Measurements from ENCODE around the gene DDX39B.

The DDX39B gene

DNA sequence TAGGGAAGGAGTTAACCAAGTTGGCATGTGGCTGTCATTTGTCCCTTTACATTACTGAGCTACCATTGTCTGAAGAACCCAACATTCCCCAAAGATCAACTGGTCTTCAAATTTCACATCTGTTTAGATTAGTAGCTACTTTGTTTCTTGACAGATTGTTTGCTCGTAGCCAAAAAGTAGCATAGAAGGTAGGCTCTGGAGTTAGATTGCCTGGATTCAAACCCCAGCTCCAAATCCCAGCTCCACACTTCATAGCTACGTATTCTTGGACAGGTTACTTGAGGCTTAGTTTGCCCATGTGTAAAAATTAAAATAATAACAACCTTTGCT lies 6.7 kb upstream of the DDX39B start:
- no peak for DNase-seq (ENCODE audit: low read depth in 2 of 2)

DNA sequence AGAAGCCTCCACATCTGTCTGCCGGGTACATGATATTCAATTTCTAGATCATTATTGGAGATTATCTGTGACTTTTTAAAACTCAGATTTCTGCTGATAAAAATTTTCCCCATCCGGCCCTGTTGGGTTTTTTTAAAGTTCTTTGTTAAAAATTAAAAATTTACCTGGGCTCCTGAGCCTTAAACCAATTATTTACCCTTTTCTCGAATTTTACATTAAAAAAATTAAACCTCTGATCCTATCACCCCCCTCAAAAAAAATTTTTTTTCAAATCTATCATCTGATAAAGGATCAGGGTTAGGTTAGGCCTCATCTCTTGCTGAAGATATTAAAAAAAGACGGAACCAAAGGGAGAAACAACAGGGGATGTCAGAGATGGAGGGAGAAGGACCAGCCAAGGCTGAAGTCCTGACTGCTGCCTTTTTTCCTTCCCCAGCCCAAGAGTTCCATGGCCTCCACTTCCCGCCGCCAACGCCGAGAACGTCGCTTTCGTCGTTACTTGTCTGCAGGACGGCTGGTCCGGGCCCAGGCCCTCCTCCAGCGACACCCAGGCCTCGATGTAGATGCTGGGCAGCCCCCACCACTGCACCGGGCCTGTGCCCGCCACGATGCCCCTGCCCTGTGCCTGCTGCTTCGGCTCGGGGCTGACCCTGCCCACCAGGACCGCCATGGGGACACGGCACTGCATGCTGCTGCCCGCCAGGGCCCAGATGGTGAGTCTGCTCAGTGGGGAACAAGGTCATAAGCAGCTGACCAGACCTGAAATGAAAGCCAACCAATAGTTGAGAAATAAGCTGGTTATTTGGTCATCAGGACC lies 6.1 kb upstream of the DDX39B start:
- DNase-seq (ENCODE audit: low read depth in 2 of 2): no peak

DNA sequence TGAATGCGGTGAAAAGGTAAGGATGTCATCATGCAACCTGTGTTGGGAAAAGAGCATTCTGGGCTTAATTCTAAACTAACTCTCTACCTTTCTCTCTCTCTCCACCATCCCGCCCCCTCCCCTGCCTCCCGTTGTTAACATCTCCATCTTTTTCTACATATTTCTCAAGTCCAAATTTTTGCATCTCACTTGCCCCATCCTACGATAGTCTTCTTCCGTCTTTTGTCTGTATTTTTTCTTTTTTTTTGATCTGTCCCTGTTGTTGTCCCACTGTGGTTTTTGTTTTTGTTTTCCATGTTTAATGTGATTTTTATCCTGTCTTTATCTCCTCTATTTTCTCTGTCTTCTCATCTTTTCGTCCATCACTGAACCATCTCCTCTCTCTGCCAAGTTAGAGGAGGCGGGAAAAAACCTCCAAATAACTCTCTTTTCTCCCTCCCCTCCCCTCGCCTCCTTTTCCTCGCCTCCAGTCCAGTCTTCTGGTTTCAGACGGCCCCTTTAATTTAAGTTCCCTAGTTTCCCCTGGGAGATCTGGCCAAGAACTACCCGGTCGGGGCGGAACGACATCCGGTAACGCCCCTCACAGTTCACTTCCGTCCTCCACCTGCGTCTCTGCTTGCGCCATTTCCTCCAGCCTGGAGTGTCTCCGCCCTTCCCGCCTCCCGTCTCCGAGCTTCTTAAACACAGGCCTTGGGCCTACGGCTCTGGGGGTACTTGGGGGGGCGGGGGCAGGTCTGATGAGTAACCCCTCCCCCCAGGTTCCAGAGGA lies 5.3 kb upstream of the DDX39B start, which contains the start of gene NFKBIL1:
NFKBIL1 (plus strand) TSS at position 651 of the 769 bp plus-strand sequence; CDS start at position 738, 87 bp downstream.
- peak; percentile 89 to 90 for DNase-seq (ENCODE audit: low read depth in 2 of 2)

DNA sequence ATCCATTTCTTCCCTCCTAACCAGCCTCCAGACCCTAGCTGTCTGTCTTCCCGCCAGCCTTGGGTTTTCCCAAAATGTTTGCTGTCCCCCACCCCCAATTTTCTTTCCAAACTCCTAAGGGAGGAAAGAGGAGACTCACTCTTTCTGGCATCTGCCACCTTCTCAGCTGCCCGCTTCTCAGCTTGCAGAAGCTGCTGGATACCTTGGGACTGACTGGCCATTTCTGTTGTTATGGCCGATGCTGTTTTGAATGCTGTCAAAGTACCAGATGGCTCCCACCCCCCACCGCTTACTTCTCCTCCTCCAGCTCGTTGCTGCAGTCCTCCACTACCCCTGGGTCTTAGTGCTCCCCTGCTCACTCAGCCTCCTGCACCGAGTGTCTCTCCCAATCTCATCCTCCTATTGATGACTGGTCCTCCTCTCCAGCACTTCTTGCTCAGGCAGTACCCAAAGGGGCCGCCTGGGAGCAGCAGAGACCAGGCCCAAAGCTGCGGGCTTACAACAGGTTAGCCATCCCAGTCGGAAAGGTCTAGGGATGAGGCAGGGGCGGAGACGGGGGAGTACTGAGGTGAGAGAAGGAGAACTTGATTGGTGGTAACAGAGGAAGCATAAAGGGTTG lies 4.6 kb upstream of the DDX39B start, which contains the start of gene ATP6V1G2:
ATP6V1G2 (minus strand) TSS at position 270 of the 619 bp plus-strand sequence; CDS start at position 221, 49 bp downstream.
- peak; percentile 83 to 88 for DNase-seq (ENCODE audit: low read depth in 2 of 2)

DNA sequence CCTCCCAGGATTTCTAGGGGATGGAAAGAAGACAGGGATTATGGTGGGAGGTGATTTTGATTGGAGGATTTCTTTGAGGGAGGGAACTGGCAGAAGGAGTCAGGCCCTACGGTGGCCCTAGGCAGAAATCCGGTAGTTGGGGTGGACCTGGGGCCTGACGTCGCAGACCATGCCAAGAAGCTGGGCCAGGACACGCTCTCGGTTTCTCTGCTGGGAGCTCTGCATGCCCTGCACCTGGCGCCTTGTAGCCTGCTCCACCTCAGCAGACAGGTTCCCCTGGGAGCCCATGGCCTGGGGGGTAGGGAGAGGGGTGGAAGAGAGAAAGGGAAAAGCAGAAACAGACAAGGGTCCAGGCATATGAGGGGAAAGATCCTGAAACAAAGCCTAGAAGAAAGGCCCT lies 3.5 kb upstream of the DDX39B start:
- no peak for DNase-seq (ENCODE audit: low read depth in 2 of 2)

DNA sequence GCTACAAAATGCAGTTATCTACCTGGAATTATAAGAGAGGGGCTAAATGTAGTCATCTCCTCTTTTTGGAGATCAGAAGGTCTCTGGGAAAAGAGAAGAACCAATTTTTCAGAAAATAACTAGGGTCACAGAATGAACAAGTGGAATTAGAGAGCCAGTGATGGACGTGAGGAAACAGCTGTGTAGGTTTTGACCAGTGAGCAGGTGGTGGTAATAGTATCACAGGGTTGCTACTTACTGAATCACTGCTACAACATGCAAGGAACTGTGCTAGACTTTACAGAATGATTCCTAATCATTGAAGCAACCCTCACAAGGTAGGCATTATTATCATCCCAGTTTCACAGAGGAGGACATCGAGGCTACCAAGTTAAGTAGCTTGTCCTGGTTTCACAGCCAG lies 2.9 kb upstream of the DDX39B start:
- DNase-seq (ENCODE audit: low read depth in 2 of 2): no peak

DNA sequence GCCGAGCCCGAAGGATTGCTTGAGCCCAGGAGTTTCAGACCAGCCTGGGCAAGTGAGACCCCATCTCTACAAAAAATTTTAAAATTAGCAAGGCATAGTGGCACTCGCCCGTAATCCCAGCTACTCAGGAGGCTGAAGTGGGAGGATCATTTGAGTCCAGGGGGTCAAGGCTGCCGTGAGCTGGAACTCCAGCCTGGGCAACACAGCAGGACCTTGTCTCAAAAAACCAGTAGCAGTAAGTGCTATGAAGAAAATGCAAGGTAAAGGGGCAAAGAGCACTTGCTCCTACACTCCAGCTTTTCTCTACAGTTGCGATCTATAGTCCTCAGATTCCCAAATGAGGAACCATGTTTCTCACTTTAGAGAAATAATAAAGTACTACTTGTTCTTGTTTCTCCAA lies 1.8 kb upstream of the DDX39B start:
- DNase-seq (ENCODE audit: low read depth in 2 of 2): no peak

DNA sequence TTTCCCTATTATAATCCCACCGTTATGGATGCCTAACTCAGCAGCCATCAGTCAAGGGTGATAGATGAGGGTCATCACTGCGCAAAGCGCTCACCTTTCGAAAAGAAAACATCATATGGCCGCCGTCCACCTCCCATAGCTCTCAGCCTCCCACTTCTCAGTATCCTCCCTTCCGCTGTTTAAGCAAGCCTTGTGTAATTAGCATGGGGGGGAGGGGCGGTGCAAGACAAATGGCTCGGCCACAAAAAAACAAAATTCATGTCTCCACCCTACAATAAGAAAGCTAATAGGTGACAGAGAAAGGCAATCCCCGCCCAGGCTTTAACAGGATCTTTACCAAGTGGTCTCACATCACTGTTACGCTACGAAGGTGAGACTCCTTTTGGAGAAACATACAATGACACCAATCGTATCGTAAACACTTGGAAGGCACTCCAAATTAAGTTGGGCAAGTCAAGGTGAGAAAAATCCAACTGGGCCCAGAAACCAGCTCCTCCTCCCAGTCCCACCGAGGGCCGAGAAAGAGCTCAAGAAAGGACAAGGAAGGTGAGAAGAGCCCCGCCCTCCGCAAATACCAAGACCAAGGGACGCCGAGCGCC lies 645 bp downstream of the DDX39B start:
- peak in 1 of 2 donors; percentile 37 for DNase-seq (ENCODE audit: low read depth in 2 of 2)

DNA sequence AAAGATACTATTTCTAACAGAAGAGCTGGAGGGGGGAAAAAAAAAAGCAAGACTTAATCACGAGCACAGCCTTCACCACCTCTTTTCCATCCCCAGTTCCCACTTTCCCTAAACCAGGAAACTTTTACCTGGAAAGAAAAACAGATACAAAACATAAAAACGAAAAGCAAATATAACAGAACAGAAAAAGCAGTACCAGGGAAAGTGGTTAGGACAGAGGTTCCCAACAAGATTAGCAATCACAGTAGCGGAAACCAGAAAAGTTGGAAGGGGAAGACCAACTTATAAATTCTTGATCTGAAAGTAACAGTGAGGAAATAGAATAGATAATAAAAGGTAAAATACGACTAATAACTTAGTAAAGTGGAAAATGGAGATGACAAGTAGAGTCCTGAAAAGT lies 1.2 kb downstream of the DDX39B start:
- no peak for DNase-seq (ENCODE audit: low read depth in 2 of 2)

DNA sequence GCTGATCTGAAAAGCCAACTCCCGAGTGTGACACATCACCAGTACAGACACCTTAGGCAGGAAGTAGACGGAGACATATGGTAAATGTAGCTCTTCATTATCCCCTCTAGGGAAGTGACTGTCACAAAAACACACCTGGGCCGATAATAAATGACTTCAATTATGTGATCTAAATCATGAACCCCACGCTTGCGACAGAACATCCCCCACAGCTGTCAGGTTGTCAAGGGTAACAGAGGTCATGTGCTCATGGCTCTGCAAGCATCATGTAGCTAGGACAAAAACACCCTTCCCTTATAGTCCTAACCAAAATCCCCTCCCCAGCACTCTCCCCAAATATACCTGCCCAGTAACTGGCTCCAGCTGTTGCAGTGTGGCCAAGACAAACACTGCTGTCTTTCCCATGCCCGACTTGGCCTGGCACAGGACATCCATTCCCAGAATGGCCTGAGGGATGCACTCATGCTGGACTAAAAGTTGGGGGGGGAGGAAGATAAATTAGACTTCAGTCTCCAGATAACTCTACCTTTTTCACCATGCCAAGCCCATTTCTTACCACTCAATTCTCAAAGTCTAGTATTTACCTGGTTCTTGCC lies 2.9 kb downstream of the DDX39B start:
- DNase-seq (ENCODE audit: low read depth in 2 of 2): no peak

DNA sequence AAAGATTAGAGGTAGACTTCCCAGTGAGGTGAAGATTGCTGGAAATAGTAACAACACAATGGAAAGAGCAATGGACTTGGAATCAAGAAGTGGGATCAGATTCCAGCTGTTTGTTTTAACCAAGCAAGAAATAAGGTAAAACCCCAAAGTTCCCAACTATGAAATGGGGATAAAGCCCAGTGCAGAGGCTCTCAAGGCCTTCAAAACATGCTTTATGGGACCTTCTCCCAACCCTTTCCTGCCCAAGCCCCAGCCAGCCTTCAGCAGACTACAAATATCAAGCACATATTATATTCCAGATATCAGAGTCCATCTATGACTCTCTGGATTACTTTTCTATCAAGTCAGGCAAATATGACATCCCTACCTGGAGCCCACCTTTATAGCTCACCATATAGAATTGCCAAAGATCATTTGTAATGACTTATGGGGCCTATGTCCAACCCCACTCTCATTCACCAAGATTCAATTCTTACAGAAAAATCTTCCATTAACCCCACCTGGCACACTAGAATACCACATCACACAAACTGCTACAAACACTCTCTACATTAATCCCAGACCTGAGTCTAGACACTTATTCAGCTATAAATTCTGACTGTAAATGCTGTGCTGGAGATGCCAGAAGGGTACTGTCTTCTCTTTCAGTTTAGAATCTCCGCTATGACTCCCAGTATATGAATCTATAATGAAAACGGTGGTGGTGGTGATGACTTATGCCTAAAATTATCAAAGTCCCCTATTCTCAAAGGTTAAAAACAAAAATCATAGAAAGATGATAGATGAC lies 6.1 kb downstream of the DDX39B start:
- no peak for DNase-seq (ENCODE audit: low read depth in 2 of 2)

DNA sequence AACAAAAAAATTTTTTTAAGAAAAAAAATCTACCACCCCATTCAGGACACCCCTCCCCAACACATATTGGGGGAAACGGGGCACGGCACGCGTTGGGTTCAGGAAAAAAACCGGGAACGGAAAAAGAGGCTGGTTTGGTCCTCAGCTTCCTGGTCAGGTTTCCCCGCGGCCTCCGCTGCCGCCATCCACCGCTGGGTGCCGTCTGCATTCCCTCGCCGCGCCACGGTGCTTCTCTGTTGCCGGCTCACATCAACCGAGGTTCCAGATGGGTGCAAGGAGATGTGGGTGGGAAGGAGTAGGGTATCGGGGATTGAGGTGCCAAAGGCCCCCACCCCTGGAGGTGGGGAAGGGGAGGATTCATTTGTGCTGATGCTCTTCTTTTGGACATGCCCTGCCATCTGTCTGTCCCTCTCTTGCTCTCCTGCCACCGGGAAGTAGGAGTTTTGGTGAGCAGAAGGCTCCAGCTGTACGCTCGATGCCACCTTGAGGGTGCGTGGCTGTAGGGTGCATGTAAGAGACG lies 7.2 kb downstream of the DDX39B start:
- DNase-seq (ENCODE audit: low read depth in 2 of 2): no peak

DNA sequence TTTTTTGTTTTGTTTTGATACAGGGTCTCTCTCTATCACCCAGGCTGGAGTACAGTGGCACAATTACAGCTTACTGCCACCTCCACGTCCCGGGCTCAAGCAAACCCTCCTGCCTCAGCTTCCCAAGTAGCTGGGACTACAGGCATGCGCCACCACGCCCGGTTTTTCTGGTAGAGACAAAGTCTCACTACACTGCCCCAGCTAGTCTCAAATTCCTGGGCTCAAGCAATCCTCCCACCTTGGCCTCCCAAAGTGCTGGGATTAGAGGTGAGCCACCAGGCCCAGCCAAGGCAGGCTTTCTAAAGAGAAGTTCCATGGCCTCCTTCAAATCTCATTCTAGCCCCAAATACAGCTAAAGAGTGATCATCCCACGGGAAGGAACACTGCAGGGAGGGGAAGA lies 7.8 kb downstream of the DDX39B start:
- no peak for DNase-seq (ENCODE audit: low read depth in 2 of 2)

DNA sequence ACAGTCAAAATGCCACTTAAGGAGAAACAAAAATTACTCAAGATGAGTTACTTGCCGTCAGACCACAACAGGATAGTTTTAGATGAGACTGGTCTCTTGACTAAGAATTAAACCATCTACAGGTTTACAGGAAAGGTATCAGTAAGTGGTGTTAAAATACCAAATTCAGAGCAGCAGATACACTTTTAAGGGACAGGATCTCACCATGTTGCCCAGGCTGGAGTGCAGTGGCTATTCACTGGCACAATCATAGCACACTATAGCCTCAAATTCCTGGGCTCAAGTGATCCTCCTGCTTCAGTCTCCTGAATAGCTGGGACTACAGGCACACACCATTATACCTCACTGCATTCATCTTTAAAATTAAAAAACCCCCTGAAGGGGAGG lies 8.4 kb downstream of the DDX39B start:
- DNase-seq (ENCODE audit: low read depth in 2 of 2): no peak

DNA sequence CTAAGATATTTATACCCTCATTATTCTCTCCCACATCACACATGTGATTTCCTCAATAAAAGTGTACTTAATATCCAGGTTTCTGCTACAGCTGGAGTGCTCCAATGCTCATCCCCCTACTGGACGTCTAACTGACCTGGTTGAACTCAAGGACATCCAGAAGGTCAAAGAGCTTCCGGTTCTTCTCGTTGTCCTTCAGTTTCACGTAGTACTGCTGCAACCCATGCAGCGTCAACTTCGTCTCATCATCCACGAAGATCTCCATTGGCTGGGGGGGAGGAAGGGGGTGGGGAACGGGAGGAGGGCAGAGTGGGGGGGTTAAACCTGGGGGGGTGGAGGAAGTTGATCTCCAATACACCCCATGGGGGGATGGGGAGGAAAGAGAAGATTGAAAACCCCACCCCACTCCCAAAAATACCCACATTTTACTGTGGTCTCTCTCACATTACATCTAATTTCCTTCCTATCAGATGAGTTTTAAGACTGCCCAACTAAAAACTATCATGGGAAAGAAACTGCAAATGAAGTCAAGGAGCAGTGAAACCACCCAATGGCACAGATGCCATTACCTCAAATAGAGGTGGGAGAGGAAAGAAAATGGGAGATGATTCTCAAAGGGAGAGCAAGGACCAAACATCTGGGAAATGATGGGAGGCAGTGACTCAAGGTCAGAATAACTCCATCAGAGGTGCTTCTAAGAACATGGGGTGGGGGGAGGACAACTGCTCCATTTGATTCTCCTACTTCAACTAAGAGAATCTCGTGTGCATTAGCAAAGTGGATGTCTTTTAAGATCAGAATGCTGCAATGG lies 9.0 kb downstream of the DDX39B start:
- no peak for DNase-seq (ENCODE audit: low read depth in 2 of 2)

DNA sequence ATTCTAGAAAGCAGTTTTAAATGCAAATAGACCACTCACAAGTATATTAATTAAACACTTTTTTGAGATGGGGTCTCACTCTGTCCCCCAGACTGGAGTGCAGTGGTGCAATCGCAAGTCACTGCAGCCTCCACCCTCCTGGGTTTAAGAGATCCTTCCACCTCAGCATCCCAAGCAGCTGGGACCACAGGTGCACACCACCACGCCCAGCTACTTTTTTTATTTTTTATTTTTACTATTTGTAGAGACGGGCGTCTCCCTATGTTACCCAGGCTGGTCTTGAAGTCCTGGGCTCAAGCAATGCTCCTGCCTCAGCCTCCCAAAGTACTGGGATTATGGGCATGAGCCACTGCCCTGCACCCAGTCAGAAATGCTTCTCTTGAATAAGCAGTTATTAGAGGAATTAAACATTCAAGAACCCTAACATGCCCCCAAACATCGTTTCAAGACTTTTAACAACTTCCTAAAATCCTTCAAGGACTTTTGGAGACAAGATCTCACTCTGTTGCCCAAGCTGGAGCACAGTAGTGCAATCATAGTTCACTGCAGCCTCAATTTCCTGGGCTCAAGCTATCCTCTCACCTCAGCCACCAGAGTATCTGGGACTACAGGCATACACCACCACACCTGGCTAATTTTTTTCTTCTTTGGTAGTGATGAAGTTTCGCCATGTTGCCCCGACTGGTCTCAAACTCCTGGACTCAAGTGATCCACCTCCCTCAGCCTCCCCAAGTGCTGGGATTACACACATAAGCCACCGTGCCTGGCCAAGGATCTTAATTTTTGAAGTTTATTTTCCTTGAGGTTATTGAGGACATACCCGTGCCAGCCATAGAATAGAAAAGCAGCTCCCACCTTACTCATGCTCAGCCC lies 9.8 kb downstream of the DDX39B start:
- no peak for DNase-seq (ENCODE audit: low read depth in 2 of 2)

DNA sequence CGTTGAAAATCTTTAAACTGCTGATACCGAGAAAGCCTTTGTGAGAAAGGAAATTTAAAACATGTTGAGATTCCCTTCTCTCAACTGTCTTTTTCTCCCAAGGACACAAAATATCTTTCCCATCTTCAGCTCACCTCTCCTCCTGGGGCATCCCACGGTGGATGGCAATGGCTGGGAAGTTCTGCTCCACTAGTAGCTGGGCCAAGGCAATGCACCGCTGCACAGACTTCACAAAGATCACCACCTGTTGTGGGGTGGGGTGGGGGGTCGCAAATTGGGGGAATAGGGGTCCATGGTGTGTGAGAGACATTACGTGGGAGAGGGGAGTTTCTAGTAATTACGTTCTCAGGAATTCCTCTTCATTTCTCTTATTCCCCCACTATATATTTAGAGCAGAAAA lies 10.6 kb downstream of the DDX39B start:
- no peak for DNase-seq (ENCODE audit: low read depth in 2 of 2)

DNA sequence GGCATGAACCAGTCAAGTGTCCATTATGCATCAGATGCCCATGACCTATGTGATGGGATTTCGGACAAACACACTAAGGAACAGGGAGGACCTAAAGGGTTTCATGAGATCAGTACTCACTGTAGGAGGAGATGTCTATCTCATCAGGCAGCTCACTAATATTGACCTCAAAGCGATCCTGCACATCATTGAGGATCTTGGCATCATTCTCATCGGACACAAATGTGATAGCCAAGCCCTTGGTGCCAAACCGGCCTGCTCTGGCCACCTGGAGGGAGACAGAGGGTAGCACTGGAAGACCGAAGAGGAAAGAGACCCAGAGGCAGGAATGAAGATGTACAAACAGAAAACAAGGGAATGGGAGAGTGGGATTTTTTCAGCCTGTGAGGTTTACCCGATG lies 11.1 kb downstream of the DDX39B start:
- no peak for DNase-seq (ENCODE audit: low read depth in 2 of 2)
